Endometrial microvascular endothelial cells (primary cell): ENCODE measurements around the gene PAX6. TPM values are rescaled to one million over a fixed set of nuclear protein-coding genes. Genes with fewer than 3 reads are reported as not detected.

Experiments used
- in situ Hi-C: cut with HindIII; loops from 2 replicates; pipeline ENCODE4 v1.10.0; 2017; ENCODE audit warnings: low sequenced_read_pairs, low pct_unique_long_range_greater_than_20kb; ENCODE audit errors: inconsistent ontology term
- total RNA-seq: library from RNA; depleted of rRNA; stranded (reverse); fragments of >200 nt; gene quantifications from one replicate; pipeline ENCODE4 v1.2.3, GENCODE V29; 2015; ENCODE audit errors: inconsistent ontology term

The PAX6 gene
- total RNA-seq, 1 donor from 2014 or later, result not detected

GRCh38 chr11:31790649-31791048 lies 20.5 kb downstream of the PAX6 start:
- in situ Hi-C loops, result no loop called here

GRCh38 chr11:31788085-31788484 lies 23.0 kb downstream of the PAX6 start:
- in situ Hi-C loops, result no loop called here

GRCh38 chr11:31786996-31787685 lies 24.0 kb downstream of the PAX6 start:
- in situ Hi-C loops, result no loop called here

- in situ Hi-C loops, result no loop called here
Measured at GRCh38 chr11:31784611-31785010, 26.5 kb downstream of the PAX6 start.

GRCh38 chr11:31783252-31783651 lies 27.9 kb downstream of the PAX6 start:
- in situ Hi-C loops, result no loop called here

GRCh38 chr11:31782257-31782656 lies 28.9 kb downstream of the PAX6 start:
- in situ Hi-C loops, result no loop called here

GRCh38 chr11:31780480-31780971 lies 30.6 kb downstream of the PAX6 start:
- in situ Hi-C loops, result no loop called here

GRCh38 chr11:31780078-31780477 lies 31.0 kb downstream of the PAX6 start:
- in situ Hi-C loops, result no loop called here

GRCh38 chr11:31779374-31779791 lies 31.7 kb downstream of the PAX6 start:
- in situ Hi-C loops, result no loop called here

- in situ Hi-C loops, result no loop called here
Measured at GRCh38 chr11:31772412-31772811, 38.7 kb downstream of the PAX6 start.

- in situ Hi-C loops, result no loop called here
Measured at GRCh38 chr11:31770011-31770700, 41.0 kb downstream of the PAX6 start.

- in situ Hi-C loops, result no loop called here
Measured at GRCh38 chr11:31768749-31769640, 42.1 kb downstream of the PAX6 start.

- in situ Hi-C loops, result no loop called here
Measured at GRCh38 chr11:31767685-31768084, 43.4 kb downstream of the PAX6 start.

- in situ Hi-C loops, result no loop called here
Measured at GRCh38 chr11:31767066-31767465, 44.1 kb downstream of the PAX6 start.

GRCh38 chr11:31764766-31765165 lies 46.4 kb downstream of the PAX6 start:
- in situ Hi-C loops, result no loop called here

- in situ Hi-C loops, result no loop called here
Measured at GRCh38 chr11:31764261-31764660, 46.9 kb downstream of the PAX6 start.

- in situ Hi-C loops, result no loop called here
Measured at GRCh38 chr11:31763296-31763695, 47.8 kb downstream of the PAX6 start.

GRCh38 chr11:31761636-31762035 lies 49.5 kb downstream of the PAX6 start:
- in situ Hi-C loops, result no loop called here

GRCh38 chr11:31757260-31757835 lies 53.8 kb downstream of the PAX6 start:
- in situ Hi-C loops, result no loop called here
